PFSK-1 (cell line): ENCODE results near the gene ESPNL.

ENCODE experiments used
- FOXP2 ChIP-seq: optimal IDR thresholded peaks from 2 replicates; pipeline ENCODE3; 2011; ENCODE audit warnings: borderline replicate concordance, control low read depth, inconsistent platforms; ENCODE audit not compliant: insufficient read depth; ENCODE audit errors: extremely low read length, extremely low read depth
- POLR2AphosphoS5 ChIP-seq: IDR thresholded peaks from 2 replicates; pipeline ENCODE4 v1.6.1; 2012; ENCODE audit warnings: low read depth, mild to moderate bottlenecking, control low read depth, low read length, moderate library complexity
- REST ChIP-seq, 2 experiments: IDR thresholded peaks; 2 replicates each; pipeline versions ENCODE4 v1.6.1 to v1.8.0; 2011 to 2012; ENCODE audit warnings: low read depth in 2 of 2, low read length in 2 of 2, control low read depth in 1 of 2, inconsistent platforms in 1 of 2, mild to moderate bottlenecking in 1 of 2, moderate library complexity in 1 of 2; ENCODE audit not compliant: insufficient read depth in 1 of 2
- SIN3A ChIP-seq: IDR thresholded peaks from 2 replicates; pipeline ENCODE4 v1.6.1; 2012; ENCODE audit warnings: mild to moderate bottlenecking, low read length, moderate library complexity, borderline replicate concordance; ENCODE audit not compliant: insufficient read depth
- TAF1 ChIP-seq: IDR thresholded peaks from 2 replicates; pipeline ENCODE4 v1.6.1; 2012; ENCODE audit warnings: low read length, control low read depth, borderline replicate concordance; ENCODE audit not compliant: insufficient read depth

ESPNL gene

GRCh38 chr2:238133499-238134392 lies 33.6 kb downstream of the ESPNL start:
- TF ChIP-seq FOXP2 (no peak), TAF1 (no peak), REST (IDR thresholded peaks at IDR 0.05; ENCODE audit: insufficient read depth in 1 of 2, low read depth in 2 of 2, low read length in 2 of 2) (no peak), SIN3A (no peak), POLR2AphosphoS5 (no peak)

GRCh38 chr2:238134393-238134785 lies 34.2 kb downstream of the ESPNL start:
- no peak for TF ChIP-seq FOXP2
- TF ChIP-seq REST (IDR thresholded peaks at IDR 0.05; ENCODE audit: insufficient read depth in 1 of 2, low read depth in 2 of 2, low read length in 2 of 2) = no peak
- TF ChIP-seq TAF1 = no peak
- TF ChIP-seq SIN3A = no peak
- TF ChIP-seq POLR2AphosphoS5 = no peak

- TF ChIP-seq SIN3A = no peak
- no peak for TF ChIP-seq FOXP2
- TF ChIP-seq REST (IDR thresholded peaks at IDR 0.05; ENCODE audit: insufficient read depth in 1 of 2, low read depth in 2 of 2, low read length in 2 of 2) = no peak
- no peak for TF ChIP-seq TAF1
- TF ChIP-seq POLR2AphosphoS5 = no peak
These were observed 35.5 kb downstream of the ESPNL start for GRCh38 chr2:238135601-238136150.

GRCh38 chr2:238136820-238137537 lies 36.8 kb downstream of the ESPNL start:
- TF ChIP-seq SIN3A (no peak), POLR2AphosphoS5 (no peak), REST (IDR thresholded peaks at IDR 0.05; ENCODE audit: insufficient read depth in 1 of 2, low read depth in 2 of 2, low read length in 2 of 2) (no peak), TAF1 (no peak), FOXP2 (no peak)
